SK-N-SH treated with all-trans-retinoic acid at 6 μM for 48 hours (cell line): Measurements from ENCODE around the gene BMERB1.

Experiments used
- ARNTL ChIP-seq: fragments of 450-650 bp; formaldehyde crosslinking; IDR thresholded peaks from 2 replicates; pipeline ENCODE4 v1.5.0; 2020; ENCODE audit warnings: low read depth, mild to moderate bottlenecking, moderate library complexity, borderline replicate concordance
- CREB5 ChIP-seq: fragments of 250-450 bp; sonication (Bioruptor Pico); IDR thresholded peaks from 2 replicates; pipeline ENCODE4 v1.5.1; 2020; ENCODE audit warnings: low read depth, mild to moderate bottlenecking, moderate library complexity
- CSDC2 ChIP-seq: fragments of 250-450 bp; sonication (Bioruptor Pico); IDR thresholded peaks from 2 replicates; pipeline ENCODE4 v1.5.0; 2020; ENCODE audit warnings: mild to moderate bottlenecking, moderate library complexity
- GLIS3 ChIP-seq: fragments of 250-450 bp; sonication (Bioruptor Pico); IDR thresholded peaks from 2 replicates; pipeline ENCODE4 v1.5.0; 2020; ENCODE audit warnings: mild to moderate bottlenecking, moderate library complexity
- PATZ1 ChIP-seq: fragments of 250-450 bp; sonication (Bioruptor Pico); IDR thresholded peaks from 2 replicates; pipeline ENCODE4 v1.8.0; 2020; ENCODE audit warnings: mild to moderate bottlenecking, moderate library complexity, borderline replicate concordance
- RARB ChIP-seq: fragments of 250-450 bp; sonication (Bioruptor Pico); IDR thresholded peaks from 2 replicates; pipeline ENCODE4 v1.8.0; 2021; ENCODE audit warnings: mild to moderate bottlenecking, moderate library complexity
- SNAI2 ChIP-seq: fragments of 250-450 bp; sonication (Bioruptor Pico); IDR thresholded peaks from 2 replicates; pipeline ENCODE4 v1.5.0; 2020; ENCODE audit warnings: mild to moderate bottlenecking, moderate library complexity
- TSHZ2 ChIP-seq: fragments of 250-450 bp; sonication (Bioruptor Pico); IDR thresholded peaks from 2 replicates; pipeline ENCODE4 v1.5.0; 2020; ENCODE audit warnings: mild to moderate bottlenecking, moderate library complexity
- ZC3H10 ChIP-seq: fragments of 250-450 bp; sonication (Bioruptor Pico); IDR thresholded peaks from 2 replicates; pipeline ENCODE4 v1.5.1; 2021; ENCODE audit warnings: mild to moderate bottlenecking, moderate library complexity
- ZFP3 ChIP-seq: fragments of 250-450 bp; sonication (Bioruptor Pico); IDR thresholded peaks from 2 replicates; pipeline ENCODE4 v1.5.0; 2020; ENCODE audit warnings: mild to moderate bottlenecking, moderate library complexity
- ZFP30 ChIP-seq: fragments of 450-650 bp; formaldehyde crosslinking; IDR thresholded peaks from 2 replicates; pipeline ENCODE4 v1.5.0; 2022; ENCODE audit warnings: mild to moderate bottlenecking, moderate library complexity
- ZNF8 ChIP-seq: fragments of 450-650 bp; formaldehyde crosslinking; IDR thresholded peaks from 2 replicates; pipeline ENCODE4 v1.5.0; 2020; ENCODE audit warnings: mild to moderate bottlenecking, moderate library complexity

GRCh38 chr16:15445450-15445849 lies 11.1 kb downstream of the BMERB1 start:
- TF ChIP-seq PATZ1 (CRISPR knock-in tag) (no peak), ZFP3 (no peak), GLIS3 (no peak), ZNF8 (CRISPR knock-in tag) (no peak), ARNTL (no peak), RARB (CRISPR knock-in tag) (no peak), ZFP30 (no peak), SNAI2 (CRISPR knock-in tag) (no peak), ZC3H10 (no peak), CSDC2 (CRISPR knock-in tag) (no peak), CREB5 (CRISPR knock-in tag) (no peak), TSHZ2 (CRISPR knock-in tag) (no peak)
